Activated naive CD4-positive, alpha-beta T cell (primary cell): ENCODE results near the gene RGR.

Experiments
- DNase-seq, 4 experiments: peaks; one replicate each; lab custom pipeline; 2025; lab: John Stamatoyannopoulos, UW

RGR gene

GRCh38 chr10:84221916-84222315, 22.9 kb upstream of the RGR start:
- no peak for DNase-seq

GRCh38 chr10:84224411-84225028, 20.3 kb upstream of the RGR start:
- DNase-seq, result no peak

- no peak for DNase-seq
These were observed 19.3 kb upstream of the RGR start, which contains the start of gene LRIT2 for GRCh38 chr10:84225427-84226173. Gene LRIT2, minus strand, starts transcription at chr10:84225544. Its CDS starts 24 bp downstream, at chr10:84225520.

- DNase-seq, result no peak
These were observed 18.2 kb upstream of the RGR start for GRCh38 chr10:84226616-84227015.

- no peak for DNase-seq
These were observed 17.0 kb upstream of the RGR start for GRCh38 chr10:84227810-84228209.

GRCh38 chr10:84230359-84230758, 14.5 kb upstream of the RGR start:
- DNase-seq, result no peak

GRCh38 chr10:84232376-84232775, 12.5 kb upstream of the RGR start:
- no peak for DNase-seq

GRCh38 chr10:84233940-84234339, 10.9 kb upstream of the RGR start:
- no peak for DNase-seq

- DNase-seq, result no peak
These were observed 10.4 kb upstream of the RGR start for GRCh38 chr10:84234479-84234878.

- DNase-seq, result no peak
These were observed 9.8 kb upstream of the RGR start for GRCh38 chr10:84235096-84235495.

GRCh38 chr10:84236807-84237198, 8.1 kb upstream of the RGR start:
- no peak for DNase-seq

- DNase-seq, result no peak
These were observed 7.4 kb upstream of the RGR start for GRCh38 chr10:84237199-84238051.

- DNase-seq, result no peak
These were observed 5.9 kb upstream of the RGR start for GRCh38 chr10:84238909-84239308.

GRCh38 chr10:84241185-84241790, 3.6 kb upstream of the RGR start, which contains the start of gene LRIT1:
Gene LRIT1, minus strand, starts transcription at chr10:84241546. Its CDS starts 107 bp downstream, at chr10:84241439.
- no peak for DNase-seq

- no peak for DNase-seq
These were observed 1.1 kb upstream of the RGR start for GRCh38 chr10:84243759-84244158.

GRCh38 chr10:84247496-84247895, 2.6 kb downstream of the RGR start:
- DNase-seq, result no peak

- DNase-seq, result no peak
These were observed 3.9 kb downstream of the RGR start for GRCh38 chr10:84248794-84249193.

GRCh38 chr10:84254552-84255478, 10.0 kb downstream of the RGR start:
- DNase-seq, result no peak

GRCh38 chr10:84256510-84257342, 11.9 kb downstream of the RGR start:
- peak in 2 of 4 experiments; percentile 12 to 16 for DNase-seq

- DNase-seq, result no peak
These were observed 12.6 kb downstream of the RGR start for GRCh38 chr10:84257343-84258020.
